Measurements from ENCODE around the gene SP110.

Gene SP110

GRCh38 chr2:230161184-230161583, 58.6 kb downstream of the SP110 start:
- Histone ChIP-seq H4K20me1 (ENCODE audit: control insufficient read depth, insufficient read depth, low read depth, low read length) (no peaks in the 10 kb centered on the region), H3K4me2 (ENCODE audit: low read length) (no peak overlapping the region), H3K4me1 (ENCODE audit: control insufficient read depth, low read length) (no peaks in the 10 kb centered on the region), H3K27ac (ENCODE audit: low read depth, low read length) (no peak overlapping the region), H3K9me2 (replicated peaks; ENCODE audit: control insufficient read depth, low read length) (no peaks in the 10 kb centered on the region), H3K79me2 (ENCODE audit: control insufficient read depth, low read length) (no peaks in the 10 kb centered on the region), H3K36me3 (ENCODE audit: control insufficient read depth, low read length) (no peaks in the 10 kb centered on the region), H3K4me3 (ENCODE audit: low read length) (no peak overlapping the region), H3K9me3 (ENCODE audit: control insufficient read depth, insufficient read depth, low read length) (no peaks in the 10 kb centered on the region), H3F3A (ENCODE audit: control insufficient read depth, insufficient read depth) (no peaks in the 10 kb centered on the region), H3K27me3 (ENCODE audit: control insufficient read depth, low read length) (no peaks in the 10 kb centered on the region)
- TF ChIP-seq CTCF (IDR thresholded peaks at IDR 0.05; ENCODE audit: low read depth, low read length, poor library complexity, severe bottlenecking) (no peak), EZH2phosphoT487 (IDR thresholded peaks at IDR 0.05; ENCODE audit: borderline replicate concordance, low read length) (no peak)

- TF ChIP-seq CTCF (IDR thresholded peaks at IDR 0.05; ENCODE audit: low read depth, low read length, poor library complexity, severe bottlenecking) (peak; percentile 85), EZH2phosphoT487 (IDR thresholded peaks at IDR 0.05; ENCODE audit: borderline replicate concordance, low read length) (no peak)
- H3K27ac ChIP-seq (ENCODE audit: low read depth, low read length) = no peak overlapping the region
- no peaks in the 10 kb centered on the region for H3K9me3 ChIP-seq (ENCODE audit: control insufficient read depth, insufficient read depth, low read length)
These were observed 59.6 kb downstream of the SP110 start for GRCh38 chr2:230160112-230160660.

GRCh38 chr2:230158468-230158867, 61.3 kb downstream of the SP110 start:
- H3K4me3 ChIP-seq (ENCODE audit: low read length) = no peak overlapping the region
- no peak overlapping the region for H3K4me2 ChIP-seq (ENCODE audit: low read length)
- H3K9me2 ChIP-seq (replicated peaks; ENCODE audit: control insufficient read depth, low read length) = no peaks in the 10 kb centered on the region
- no peaks in the 10 kb centered on the region for H3K36me3 ChIP-seq (ENCODE audit: control insufficient read depth, low read length)
- no peaks in the 10 kb centered on the region for H3K79me2 ChIP-seq (ENCODE audit: control insufficient read depth, low read length)
- no peak overlapping the region for H3K27ac ChIP-seq (ENCODE audit: low read depth, low read length)
- no peaks in the 10 kb centered on the region for H3K4me1 ChIP-seq (ENCODE audit: control insufficient read depth, low read length)
- H3F3A ChIP-seq (ENCODE audit: control insufficient read depth, insufficient read depth) = no peaks in the 10 kb centered on the region
- H3K9me3 ChIP-seq (ENCODE audit: control insufficient read depth, insufficient read depth, low read length) = no peaks in the 10 kb centered on the region
- H3K27me3 ChIP-seq (ENCODE audit: control insufficient read depth, low read length) = no peaks in the 10 kb centered on the region
- TF ChIP-seq EZH2phosphoT487 (IDR thresholded peaks at IDR 0.05; ENCODE audit: borderline replicate concordance, low read length) (no peak), CTCF (IDR thresholded peaks at IDR 0.05; ENCODE audit: low read depth, low read length, poor library complexity, severe bottlenecking) (no peak)
- no peaks in the 10 kb centered on the region for H4K20me1 ChIP-seq (ENCODE audit: control insufficient read depth, insufficient read depth, low read depth, low read length)

More at GRCh38 chr2:230160112-230160660, 59.6 kb downstream of the SP110 start:
- Histone ChIP-seq H4K20me1 (ENCODE audit: control insufficient read depth, insufficient read depth, low read depth, low read length) (no peaks in the 10 kb centered on the region), H3K79me2 (ENCODE audit: control insufficient read depth, low read length) (no peaks in the 10 kb centered on the region), H3K36me3 (ENCODE audit: control insufficient read depth, low read length) (no peaks in the 10 kb centered on the region), H3K4me1 (ENCODE audit: control insufficient read depth, low read length) (no peaks in the 10 kb centered on the region), H3K4me3 (ENCODE audit: low read length) (no peak overlapping the region), H3K27me3 (ENCODE audit: control insufficient read depth, low read length) (no peaks in the 10 kb centered on the region), H3F3A (ENCODE audit: control insufficient read depth, insufficient read depth) (no peaks in the 10 kb centered on the region), H3K4me2 (ENCODE audit: low read length) (no peak overlapping the region), H3K9me2 (replicated peaks; ENCODE audit: control insufficient read depth, low read length) (no peaks in the 10 kb centered on the region)
